ENCODE results near the gene ZFP36. TPM values are rescaled to one million over a fixed set of nuclear protein-coding genes. Genes with fewer than 3 reads are reported as not detected.

The ZFP36 gene
- total and polyA plus RNA-seq, 2 donors (not counting 1 experiment from before 2014, with no cell fraction given): 260 to 1,633 TPM

DNA sequence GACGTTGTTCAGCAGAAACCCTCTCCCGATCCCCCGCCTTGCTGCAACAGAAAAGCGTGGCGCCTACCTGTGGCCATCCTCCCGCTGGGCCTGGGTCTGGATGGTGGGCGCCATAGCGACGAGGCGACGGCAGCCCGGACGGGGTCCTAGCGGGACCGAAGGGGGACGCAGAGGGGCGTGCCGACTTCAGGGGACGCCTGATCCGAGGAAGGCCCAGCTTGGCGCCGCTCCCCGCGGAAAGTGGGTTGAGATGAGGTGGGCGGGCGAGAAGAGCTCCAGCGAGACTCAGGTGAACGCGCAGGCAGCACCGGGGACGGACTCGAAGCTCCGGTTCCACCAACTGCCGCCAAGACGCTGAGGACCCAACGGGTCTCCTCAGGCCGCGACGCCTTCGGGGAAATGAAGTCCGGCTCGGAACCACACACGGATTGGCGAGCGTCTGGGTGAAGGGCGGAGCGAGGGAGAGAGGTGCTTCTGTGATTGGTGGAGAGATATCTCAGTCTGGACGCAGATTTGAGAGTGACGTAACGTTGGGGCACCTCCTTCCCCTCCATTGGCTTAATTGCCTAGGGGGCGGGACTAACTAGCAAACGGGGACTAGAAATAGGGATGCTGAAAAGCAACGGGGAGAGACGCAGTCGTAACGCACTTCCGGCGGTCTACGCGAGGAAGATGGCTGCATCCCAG is 15.8 kb upstream of the ZFP36 start, which contains the start of the genes MED29 and PAF1:
TSS of gene MED29 (plus strand) at position 628 of the 687 bp plus-strand sequence. CDS start at position 673, 45 bp downstream.
TSS of gene PAF1 (minus strand) at position 356 of the 687 bp plus-strand sequence. CDS start at position 114, 242 bp downstream.
- intact Hi-C loops (cut with micrococcal nuclease): loop anchor here (1.0 to 2.0 kb wide), 7 partner anchors 21 to 580 kb away; partner anchors contain the start of genes EID2, EID2B, PLEKHG2 and PSMC4
- no peaks in the 10 kb centered on the region for H3K9me3 Mint-ChIP-seq (ENCODE audit: insufficient read depth)
- CTCF ChIA-PET: interaction anchor here (0.6 to 2.7 kb wide), 11 partner anchors 9 to 269 kb away, joined by 3 to 40 read pairs (median 5); partner anchors contain the start of genes PLEKHG2, RPS16 and SAMD4B

More for the DNA sequence above, 15.8 kb upstream of the ZFP36 start, which contains the start of the genes MED29 and PAF1:
- Histone ChIP-seq H4K20me1 (ENCODE audit: control insufficient read depth, insufficient read depth, low read length, poor library complexity, severe bottlenecking) (peaks cover 33% of the 10 kb centered on the region), H3K4me1 (ENCODE audit: control insufficient read depth in 2 of 2, insufficient read depth in 2 of 2, low read length in 2 of 2) (peaks cover 16 to 28% of the 10 kb centered on the region in 2 donors), H3K27me3 (replicated peaks in 1 of 4; ENCODE audit: control extremely low read depth in 1 of 4, control insufficient read depth in 3 of 4, insufficient read depth in 4 of 4, low read length in 3 of 4) (no peaks in the 10 kb centered on the region), H3K4me3 (ENCODE audit: control extremely low read depth in 1 of 5, extremely low read depth in 1 of 5, insufficient read depth in 1 of 5, low read depth in 2 of 5, low read length in 4 of 5) (peak within 1 kb of the TSS; percentile 73 to 99 (median 90)), H3K9ac (ENCODE audit: low read length) (peak within 1 kb of the TSS; percentile 99), H3K4me2 (replicated peaks; ENCODE audit: low read depth, low read length, poor library complexity, severe bottlenecking) (peak within 1 kb of the TSS; percentile 87), H2AFZ (ENCODE audit: insufficient read depth, low read depth, low read length, poor library complexity, severe bottlenecking) (peak within 1 kb of the TSS; percentile 65), H3K9me3 (ENCODE audit: control extremely low read depth in 1 of 3, control insufficient read depth in 2 of 3, insufficient read depth in 1 of 3, low read length in 2 of 3) (no peaks in the 10 kb centered on the region), H3K79me2 (ENCODE audit: control insufficient read depth, insufficient read depth, low read length) (peaks cover 62% of the 10 kb centered on the region), H3K27ac (ENCODE audit: low read length in 2 of 2) (peak within 1 kb of the TSS; percentile 96 to 97), H3K36me3 (replicated peaks in 1 of 2; ENCODE audit: control extremely low read depth in 1 of 2, control insufficient read depth in 1 of 2, extremely low read depth in 1 of 2, insufficient read depth in 2 of 2, low read length in 1 of 2) (peaks cover 0 to 65% of the 10 kb centered on the region in 2 experiments)
- POLR2A ChIA-PET: interaction anchor here (0.5 to 3.0 kb wide), 12 partner anchors 13 to 1037 kb away, joined by 3 to 69 read pairs (median 6); partner anchors contain the start of genes GMFG, PLEKHG2, RPS16 and SAMD4B
- 1% methylated on average over 57 of the region's 60 CpGs for WGBS (ENCODE audit: insufficient coverage)
- H3K4me1 Mint-ChIP-seq: peaks cover 40% of the 10 kb centered on the region
- H3K27ac Mint-ChIP-seq: peak within 1 kb of the TSS; percentile 99
- peak within 1 kb of the TSS; percentile 87 for H3K4me3 Mint-ChIP-seq
- DNase-seq: peak; percentile 99
- ATAC-seq (ENCODE audit: low read depth): peak; percentile 90
- no peaks in the 10 kb centered on the region for H3K27me3 Mint-ChIP-seq
- TF ChIP-seq EZH2 (IDR thresholded peaks at IDR 0.05; ENCODE audit: borderline replicate concordance, insufficient read depth, low read depth, low read length, poor library complexity, severe bottlenecking): no peak
- TF ChIP-seq, protein P1, sequence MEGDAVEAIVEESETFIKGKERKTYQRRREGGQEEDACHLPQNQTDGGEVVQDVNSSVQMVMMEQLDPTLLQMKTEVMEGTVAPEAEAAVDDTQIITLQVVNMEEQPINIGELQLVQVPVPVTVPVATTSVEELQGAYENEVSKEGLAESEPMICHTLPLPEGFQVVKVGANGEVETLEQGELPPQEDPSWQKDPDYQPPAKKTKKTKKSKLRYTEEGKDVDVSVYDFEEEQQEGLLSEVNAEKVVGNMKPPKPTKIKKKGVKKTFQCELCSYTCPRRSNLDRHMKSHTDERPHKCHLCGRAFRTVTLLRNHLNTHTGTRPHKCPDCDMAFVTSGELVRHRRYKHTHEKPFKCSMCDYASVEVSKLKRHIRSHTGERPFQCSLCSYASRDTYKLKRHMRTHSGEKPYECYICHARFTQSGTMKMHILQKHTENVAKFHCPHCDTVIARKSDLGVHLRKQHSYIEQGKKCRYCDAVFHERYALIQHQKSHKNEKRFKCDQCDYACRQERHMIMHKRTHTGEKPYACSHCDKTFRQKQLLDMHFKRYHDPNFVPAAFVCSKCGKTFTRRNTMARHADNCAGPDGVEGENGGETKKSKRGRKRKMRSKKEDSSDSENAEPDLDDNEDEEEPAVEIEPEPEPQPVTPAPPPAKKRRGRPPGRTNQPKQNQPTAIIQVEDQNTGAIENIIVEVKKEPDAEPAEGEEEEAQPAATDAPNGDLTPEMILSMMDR (IDR thresholded peaks at IDR 0.05): no peak

Data from B cell (primary cell).